ENCODE results near the gene MED7. TPM values are rescaled to one million over a fixed set of nuclear protein-coding genes. Genes with fewer than 3 reads are reported as not detected.
A peak's percentile ranks its signal among the peaks of the same experiment; 100 is the strongest.

MED7 gene
- total RNA-seq, 1 donor from 2014 or later = 9.5 TPM

DNA sequence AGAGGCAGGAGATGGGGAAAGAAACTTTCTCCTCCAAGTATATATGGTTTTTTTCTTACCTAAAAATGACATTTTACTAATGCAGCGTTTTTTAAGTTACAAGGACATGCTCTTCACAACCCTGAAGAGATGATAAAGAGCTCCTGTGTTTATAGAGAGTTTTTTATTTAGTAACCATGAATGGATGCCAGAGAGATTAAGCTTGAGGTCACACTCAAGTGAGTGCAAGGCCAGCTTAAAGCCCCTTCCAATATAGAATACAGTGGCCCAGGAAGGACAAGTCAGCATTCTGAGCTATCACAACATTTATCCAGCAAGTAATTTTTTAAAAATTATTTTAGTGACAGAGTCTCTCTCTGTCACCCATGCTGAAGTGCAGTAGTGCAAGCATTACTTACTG is 27.2 kb downstream of the MED7 start:
- ATAC-seq (ENCODE audit: poor library complexity) = peak; percentile 88

DNA sequence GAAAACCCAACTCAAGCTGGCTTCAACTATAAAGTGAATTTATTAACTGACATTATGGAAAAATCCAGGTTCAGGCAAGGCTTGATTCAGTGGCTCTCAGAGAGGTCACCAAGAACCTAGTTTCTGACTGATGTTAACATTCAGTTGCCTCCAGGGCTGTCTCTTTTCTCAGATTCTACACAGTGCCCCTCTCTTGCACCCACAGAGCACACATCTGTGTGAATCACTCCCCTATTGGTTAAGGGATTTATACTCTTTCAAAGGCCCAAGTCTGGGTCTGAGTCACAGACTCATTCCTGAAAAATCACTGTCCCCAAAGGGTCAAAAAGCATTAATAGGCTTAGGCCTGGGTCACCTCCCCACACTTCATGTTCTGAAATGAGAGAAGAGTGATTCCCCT is 27.7 kb downstream of the MED7 start:
- no peak for DNase-seq
- ATAC-seq (ENCODE audit: poor library complexity) = peak; percentile 25
- intact Hi-C loops (cut with DNase I) = no loop called here

More for the DNA sequence above, 27.2 kb downstream of the MED7 start:
- intact Hi-C loops (cut with DNase I) = no loop called here
- no peak for DNase-seq

DNA sequence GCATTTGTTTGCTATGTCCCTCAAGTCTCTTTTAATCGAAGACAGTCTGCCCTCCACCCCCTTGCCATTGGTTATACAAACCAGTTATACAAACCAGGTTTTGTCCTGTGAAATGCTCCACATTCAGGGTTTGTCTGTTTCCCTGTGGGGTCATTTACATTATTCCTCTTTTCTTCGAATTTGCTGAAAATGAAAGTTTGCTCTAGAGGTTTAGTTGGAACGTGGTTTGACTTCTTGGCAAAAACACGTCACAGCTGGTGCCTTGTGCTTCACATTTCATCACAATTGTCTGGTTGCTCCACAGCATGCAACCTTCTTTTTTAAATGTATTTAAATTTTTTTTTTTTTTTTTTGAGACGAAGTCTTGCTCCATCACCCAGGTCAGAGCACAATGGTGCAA is 29.7 kb downstream of the MED7 start:
- peak; percentile 13 for ATAC-seq (ENCODE audit: poor library complexity)
- no peak for DNase-seq
- intact Hi-C loops (cut with DNase I) = no loop called here

DNA sequence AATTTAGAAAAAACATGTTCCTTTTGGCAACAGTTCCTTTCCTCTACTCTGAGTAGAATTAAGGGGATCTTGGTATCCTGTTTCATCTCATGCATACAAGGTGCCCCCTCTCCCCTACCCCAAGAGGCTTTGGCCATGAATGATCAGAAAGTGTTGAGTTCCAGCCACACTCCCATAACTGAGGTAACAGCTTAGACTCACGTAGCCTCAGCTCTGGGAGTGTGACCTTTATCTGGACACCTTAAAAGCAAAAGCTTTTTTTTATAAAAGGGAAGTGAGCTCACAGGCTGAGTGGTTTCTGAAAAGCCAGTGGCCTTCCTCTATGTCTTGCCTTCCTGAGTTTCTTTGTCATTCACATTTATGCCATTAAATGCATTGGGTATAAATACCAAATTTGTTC is 32.9 kb downstream of the MED7 start:
- ATAC-seq (ENCODE audit: poor library complexity) = peak; percentile 14
- intact Hi-C loops (cut with DNase I) = no loop called here
- no peak for DNase-seq

DNA sequence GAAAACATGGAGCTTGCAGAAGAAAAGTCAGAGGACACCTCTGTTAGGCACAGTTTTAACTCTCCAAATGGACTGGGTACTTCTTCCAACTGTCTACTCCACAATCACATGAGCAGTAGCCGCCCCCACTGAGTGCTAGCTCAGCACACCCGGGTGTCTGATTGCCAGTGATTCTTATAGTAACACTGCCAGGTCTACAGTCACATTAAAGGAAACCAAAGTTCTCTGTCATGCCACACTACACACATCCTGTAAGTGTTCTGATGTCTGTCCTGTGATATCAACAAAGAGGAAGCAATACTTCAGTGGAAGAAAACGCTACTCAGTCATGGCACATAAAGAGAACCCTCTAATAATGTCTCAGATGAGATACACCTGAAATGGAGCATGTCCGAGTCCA is 33.7 kb downstream of the MED7 start, which contains the start of gene HAVCR2:
TSS of gene HAVCR2 (minus strand) at position 69 of the 400 bp plus-strand sequence. CDS start at position 8, 61 bp downstream.
- ATAC-seq (ENCODE audit: poor library complexity) (peak; percentile 63), DNase-seq (peak; percentile 58)
- intact Hi-C loops (cut with DNase I) = no loop called here

DNA sequence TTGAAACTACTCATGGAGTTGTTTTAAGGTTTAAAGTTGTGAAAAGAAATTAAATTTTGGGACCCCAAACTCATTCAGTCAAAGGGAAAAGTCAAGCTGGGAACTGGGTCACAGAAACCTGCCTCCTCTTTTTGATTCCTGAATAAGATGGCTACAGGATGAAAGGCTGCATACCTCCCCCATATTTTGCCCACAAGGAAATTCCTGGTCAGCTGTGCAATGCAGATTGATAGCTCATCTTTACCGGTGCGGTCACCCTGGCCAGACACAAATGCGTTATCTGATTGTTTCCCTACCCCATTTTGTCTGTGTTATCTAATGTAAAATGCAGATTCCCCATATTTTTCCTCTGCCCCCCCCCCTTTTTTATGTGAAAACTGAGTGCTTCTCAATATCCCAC is 35.2 kb downstream of the MED7 start:
- ATAC-seq (ENCODE audit: poor library complexity) (no peak), DNase-seq (no peak)
- intact Hi-C loops (cut with DNase I) = no loop called here

DNA sequence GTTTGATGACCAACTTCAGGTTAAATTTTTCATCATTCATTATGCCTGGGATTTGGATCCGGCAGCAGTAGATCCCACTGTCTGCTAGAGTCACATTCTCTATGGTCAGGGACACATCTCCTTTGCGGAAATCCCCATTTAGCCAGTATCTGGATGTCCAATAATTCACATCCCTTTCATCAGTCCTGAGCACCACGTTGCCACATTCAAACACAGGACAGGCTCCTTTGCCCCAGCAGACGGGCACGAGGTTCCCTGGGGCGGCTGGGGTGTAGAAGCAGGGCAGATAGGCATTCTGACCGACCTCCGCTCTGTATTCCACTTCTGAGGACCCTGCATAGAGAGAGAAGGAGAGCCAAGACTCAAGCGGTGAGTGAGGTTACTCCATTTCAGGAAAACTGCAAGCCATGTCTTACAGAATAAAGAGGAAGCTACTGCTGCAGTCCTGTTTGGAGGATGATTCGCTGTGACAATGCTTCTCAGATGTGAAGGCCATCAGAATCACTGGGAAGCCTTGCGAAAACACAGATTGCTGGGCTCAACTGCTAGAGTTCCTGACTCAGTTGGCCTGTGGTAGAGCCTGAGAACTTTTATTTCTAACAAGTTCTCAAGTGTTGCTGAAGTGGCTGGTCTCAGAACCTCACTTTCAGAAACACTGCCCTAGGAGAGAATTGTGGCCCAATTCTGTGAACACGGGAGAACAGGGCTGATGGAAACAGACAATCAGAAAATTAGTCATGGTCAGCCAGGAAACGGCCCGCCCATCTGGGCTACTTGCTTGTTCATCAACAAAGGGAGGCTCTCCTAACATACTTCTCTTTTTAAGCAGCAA is 35.8 kb downstream of the MED7 start:
- ATAC-seq (ENCODE audit: poor library complexity) (peak; percentile 68), DNase-seq (peak; percentile 69)
- intact Hi-C loops (cut with DNase I) = no loop called here

DNA sequence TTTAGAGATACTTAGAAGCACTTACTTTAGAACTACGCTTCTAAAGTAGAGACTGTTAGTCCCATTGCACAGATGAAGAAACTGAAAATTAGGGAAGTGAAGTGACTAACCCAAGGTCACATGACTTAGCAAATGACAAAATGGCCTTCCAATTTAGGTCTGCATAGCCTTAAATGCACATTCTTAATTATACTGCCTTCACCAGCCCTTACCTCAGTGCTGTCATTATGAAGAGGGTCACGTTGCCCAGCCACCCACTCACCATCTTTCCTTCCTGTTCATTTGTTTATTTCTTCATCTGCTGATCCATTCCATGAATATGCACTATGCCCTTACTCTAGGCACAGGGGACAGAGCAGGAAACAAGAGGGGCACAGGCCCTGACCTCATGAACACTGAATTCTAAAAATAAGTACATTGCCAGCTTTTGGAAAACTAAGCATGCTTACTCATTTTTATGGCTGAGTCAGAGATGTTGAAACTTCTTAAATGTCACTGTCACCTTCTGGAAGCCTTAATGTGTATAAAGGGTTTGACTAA is 42.5 kb downstream of the MED7 start:
- DNase-seq (no peak), ATAC-seq (ENCODE audit: poor library complexity) (no peak)
- intact Hi-C loops (cut with DNase I) = no loop called here

DNA sequence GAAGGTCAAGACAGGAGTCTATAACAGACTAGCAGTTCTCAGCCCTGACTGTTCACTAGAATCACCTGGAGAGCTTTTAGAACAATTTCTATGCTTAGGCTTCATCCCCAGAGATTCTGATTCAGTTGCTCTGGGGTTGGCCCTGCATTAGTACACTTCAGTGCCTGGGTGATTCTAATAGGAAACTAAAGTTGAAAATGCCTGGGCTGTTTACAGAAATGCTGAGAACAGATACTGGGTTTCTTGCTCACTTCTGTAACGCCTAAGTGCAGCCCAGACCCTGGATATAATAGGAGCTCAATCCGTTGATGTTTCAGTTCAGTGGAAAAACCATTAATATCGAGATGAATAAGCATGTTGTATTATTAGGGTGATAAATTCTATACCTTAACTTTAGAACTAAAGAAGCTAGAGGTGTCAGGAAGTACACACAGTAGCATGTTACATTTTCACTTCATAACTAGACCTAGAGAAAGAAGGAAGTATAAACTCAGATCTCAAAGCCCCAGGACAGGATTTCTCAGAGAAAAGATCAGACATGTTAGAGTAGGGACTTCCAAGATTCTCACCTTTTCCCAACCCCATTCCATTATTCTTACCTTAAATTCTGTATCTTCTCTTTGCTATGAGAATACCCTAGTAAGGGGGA is 54.2 kb downstream of the MED7 start:
- no peak for ATAC-seq (ENCODE audit: poor library complexity)
- intact Hi-C loops (cut with DNase I) = no loop called here

More for the DNA sequence above, 54.2 kb downstream of the MED7 start:
- DNase-seq = no peak

Other genes with a start within 250 kb of the MED7 start
- not detected for gene TIMD4, start 179.6 kb downstream of the MED7 start, total RNA-seq
- not detected for gene HAVCR1, start 83.7 kb downstream of the MED7 start, total RNA-seq
- 2.6 TPM for gene HAVCR2, start 33.8 kb downstream of the MED7 start, total RNA-seq
- not detected for gene GARIN3, start 23.4 kb upstream of the MED7 start, total RNA-seq
- 0.13 TPM for gene ITK, start 38.0 kb upstream of the MED7 start, total RNA-seq
- gene CYFIP2, start 123.3 kb upstream of the MED7 start, total RNA-seq = 27.6 TPM